ENCODE measurements around the gene CNBD2.
"Not testable (repeated sequence)": the region's sequence is repeated elsewhere in the genome, so short reads cannot be mapped to it uniquely, and the experiment has no call there.

DNA sequence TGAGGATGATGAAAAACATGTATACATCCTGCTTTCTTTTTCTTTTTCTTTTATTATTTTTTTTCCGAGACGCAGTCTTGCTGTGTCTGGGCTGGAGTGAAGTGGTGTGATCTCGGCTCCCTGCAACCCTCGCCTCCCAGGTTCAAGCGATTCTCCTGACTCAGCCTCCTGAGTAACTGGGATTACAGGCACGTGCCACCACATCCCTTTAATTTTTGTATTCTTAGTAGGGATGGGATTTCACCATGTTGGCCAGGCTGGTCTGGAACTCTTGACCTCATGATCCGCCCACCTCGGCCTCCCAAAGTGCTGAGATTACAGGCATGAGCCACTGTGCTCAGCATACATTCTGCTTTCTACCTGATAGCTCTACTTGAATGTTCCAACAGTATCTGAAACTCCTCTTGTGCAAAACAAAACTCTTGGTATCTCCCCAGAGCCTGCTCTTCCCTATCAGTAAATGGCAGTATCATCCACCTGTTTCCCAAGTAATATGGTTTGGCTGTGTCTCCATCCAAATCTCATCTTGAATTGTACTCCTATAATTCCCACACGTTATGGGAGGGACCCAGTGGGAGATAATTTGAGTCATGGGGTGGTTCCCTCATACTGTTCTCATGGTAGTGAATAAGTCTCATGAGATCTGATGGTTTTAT, 85.6 kb downstream of the CNBD2 start:
- not testable (repeated sequence) for TF ChIP-seq HMGXB4 (CRISPR knock-in tag; IDR thresholded peaks at IDR 0.05); CTCF (IDR thresholded peaks at IDR 0.05); ZBTB43 (CRISPR knock-in tag; IDR thresholded peaks at IDR 0.05); ZNF317 (CRISPR knock-in tag; IDR thresholded peaks at IDR 0.05; ENCODE audit: borderline replicate concordance, low read depth); CBFB (CRISPR knock-in tag; IDR thresholded peaks at IDR 0.05; ENCODE audit: low read depth); TP53 (CRISPR knock-in tag; IDR thresholded peaks at IDR 0.05); NFYB (CRISPR knock-in tag; conservative IDR thresholded peaks at IDR 0.05; ENCODE audit: low read depth); MAX (CRISPR knock-in tag; IDR thresholded peaks at IDR 0.05)
- TF ChIP-seq, protein P1, sequence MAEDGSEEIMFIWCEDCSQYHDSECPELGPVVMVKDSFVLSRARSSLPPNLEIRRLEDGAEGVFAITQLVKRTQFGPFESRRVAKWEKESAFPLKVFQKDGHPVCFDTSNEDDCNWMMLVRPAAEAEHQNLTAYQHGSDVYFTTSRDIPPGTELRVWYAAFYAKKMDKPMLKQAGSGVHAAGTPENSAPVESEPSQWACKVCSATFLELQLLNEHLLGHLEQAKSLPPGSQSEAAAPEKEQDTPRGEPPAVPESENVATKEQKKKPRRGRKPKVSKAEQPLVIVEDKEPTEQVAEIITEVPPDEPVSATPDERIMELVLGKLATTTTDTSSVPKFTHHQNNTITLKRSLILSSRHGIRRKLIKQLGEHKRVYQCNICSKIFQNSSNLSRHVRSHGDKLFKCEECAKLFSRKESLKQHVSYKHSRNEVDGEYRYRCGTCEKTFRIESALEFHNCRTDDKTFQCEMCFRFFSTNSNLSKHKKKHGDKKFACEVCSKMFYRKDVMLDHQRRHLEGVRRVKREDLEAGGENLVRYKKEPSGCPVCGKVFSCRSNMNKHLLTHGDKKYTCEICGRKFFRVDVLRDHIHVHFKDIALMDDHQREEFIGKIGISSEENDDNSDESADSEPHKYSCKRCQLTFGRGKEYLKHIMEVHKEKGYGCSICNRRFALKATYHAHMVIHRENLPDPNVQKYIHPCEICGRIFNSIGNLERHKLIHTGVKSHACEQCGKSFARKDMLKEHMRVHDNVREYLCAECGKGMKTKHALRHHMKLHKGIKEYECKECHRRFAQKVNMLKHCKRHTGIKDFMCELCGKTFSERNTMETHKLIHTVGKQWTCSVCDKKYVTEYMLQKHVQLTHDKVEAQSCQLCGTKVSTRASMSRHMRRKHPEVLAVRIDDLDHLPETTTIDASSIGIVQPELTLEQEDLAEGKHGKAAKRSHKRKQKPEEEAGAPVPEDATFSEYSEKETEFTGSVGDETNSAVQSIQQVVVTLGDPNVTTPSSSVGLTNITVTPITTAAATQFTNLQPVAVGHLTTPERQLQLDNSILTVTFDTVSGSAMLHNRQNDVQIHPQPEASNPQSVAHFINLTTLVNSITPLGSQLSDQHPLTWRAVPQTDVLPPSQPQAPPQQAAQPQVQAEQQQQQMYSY (CRISPR knock-in tag; IDR thresholded peaks at IDR 0.05) = not testable (repeated sequence)

Data from WTC11 (cell line).